Endothelial cell of umbilical vein (primary cell): Measurements from ENCODE around the gene SULT2A1. TPM values are rescaled to one million over a fixed set of nuclear protein-coding genes. Genes with fewer than 3 reads are reported as not detected.

ENCODE experiments used
- BruUV-seq: library from RNA; stranded (reverse); fragments of 400-500 nt; replicated peaks from 2 replicates; lab custom pipeline; 2021; lab: Mats Ljungman, UMichigan
- CTCF ChIA-PET: fragments of 300-600, 350-600 bp; sonication (Branson Sonifier 250); formaldehyde crosslinking; loops from one replicate; lab custom pipeline; 2021; ENCODE audit warnings: antibody characterized with exemption, inconsistent platforms; lab: Charles Lee
- POLR2A ChIA-PET: fragments of 300-600, 350-600 bp; sonication (Branson Sonifier 250); formaldehyde crosslinking; loops from one replicate; lab custom pipeline; 2021; ENCODE audit warnings: antibody characterized with exemption, inconsistent platforms; lab: Charles Lee
- DNase-seq: peaks from one replicate; pipeline ENCODE4 v3.0.0-alpha.2; 2011; ENCODE audit warnings: low read depth, low spot score
- FAIRE-seq: peaks from 2 replicates; lab custom pipeline; 2011; peaks lifted over from hg19 to GRCh38; lab: Jason Lieb, UNC
- H2AFZ ChIP-seq: 2 replicates; pipeline ENCODE4 v1.6.0; 2012; ENCODE audit warnings: low read depth, low read length, control low read depth, inconsistent platforms
- H3K27ac ChIP-seq: 2 replicates; pipeline ENCODE4 v1.5.1; 2011; ENCODE audit warnings: low read depth, mild to moderate bottlenecking, control low read depth, low read length, moderate library complexity; ENCODE audit not compliant: insufficient read depth
- H3K27me3 ChIP-seq, 2 experiments: 2 replicates each; pipeline versions ENCODE4 v1.6.0 to v1.6.1; 2011; ENCODE audit warnings: low read length in 2 of 2, mixed read lengths in 1 of 2; ENCODE audit not compliant: control insufficient read depth in 2 of 2, insufficient read depth in 2 of 2
- H3K36me3 ChIP-seq, 2 experiments: 2 replicates in 1 of 2; 3 replicates in 1 of 2; pipeline ENCODE4 v1.5.1; 2011; ENCODE audit warnings: low read length in 2 of 2, mild to moderate bottlenecking in 1 of 2, moderate library complexity in 1 of 2; ENCODE audit not compliant: control insufficient read depth in 2 of 2, insufficient read depth in 2 of 2; ENCODE audit errors: extremely low read depth in 1 of 2
- H3K4me1 ChIP-seq: 3 replicates; pipeline ENCODE4 v1.5.1; 2011; ENCODE audit warnings: mild to moderate bottlenecking, low read length; ENCODE audit not compliant: control insufficient read depth, insufficient read depth; ENCODE audit errors: extremely low read depth
- H3K4me2 ChIP-seq: 2 replicates; pipeline ENCODE4 v1.6.1; 2011; ENCODE audit warnings: low read length, control low read depth, mixed read lengths; ENCODE audit not compliant: insufficient read depth
- H3K4me3 ChIP-seq, 3 experiments: fragments of 200-600 bp in 1 of 3; sonication (generic), shearing (Covaris generic) in 1 of 3; replicated peaks in 1 of 3; 2 replicates each; pipeline ENCODE4 v1.5.1; 2011 to 2016; ENCODE audit warnings: control low read depth in 3 of 3, low read length in 3 of 3, mild to moderate bottlenecking in 2 of 3, inconsistent platforms in 1 of 3, low read depth in 1 of 3, moderate library complexity in 1 of 3; ENCODE audit not compliant: insufficient read depth in 1 of 3
- H3K79me2 ChIP-seq: 2 replicates; pipeline ENCODE4 v1.6.0; 2012; ENCODE audit warnings: low read length, inconsistent platforms; ENCODE audit not compliant: control insufficient read depth, insufficient read depth
- H3K9ac ChIP-seq: replicated peaks from 2 replicates; pipeline ENCODE3; 2011; ENCODE audit warnings: low read length, control low read depth; ENCODE audit not compliant: insufficient read depth; ENCODE audit errors: extremely low read depth
- H3K9me1 ChIP-seq: replicated peaks from 3 replicates; pipeline ENCODE4 v1.6.0; 2011; ENCODE audit warnings: mild to moderate bottlenecking, low read length; ENCODE audit not compliant: control insufficient read depth, insufficient read depth; ENCODE audit errors: extremely low read depth
- H3K9me3 ChIP-seq: replicated peaks from 2 replicates; pipeline ENCODE4 v1.5.1; 2012; ENCODE audit warnings: low read length, inconsistent platforms; ENCODE audit not compliant: control insufficient read depth, insufficient read depth
- H4K20me1 ChIP-seq: replicated peaks from 2 replicates; pipeline ENCODE3; 2011; ENCODE audit warnings: mild to moderate bottlenecking, low read length; ENCODE audit not compliant: control insufficient read depth, insufficient read depth; ENCODE audit errors: extremely low read depth
- CTCF ChIP-seq, 2 donors: IDR thresholded peaks; 1 replicate in 1 of 2; 2 replicates in 1 of 2; pipeline ENCODE4 v1.5.1; 2011; ENCODE audit warnings: low read length in 2 of 2, mild to moderate bottlenecking in 2 of 2, moderate library complexity in 2 of 2, control low read depth in 1 of 2, inconsistent platforms in 1 of 2, low read depth in 1 of 2; ENCODE audit not compliant: insufficient read depth in 1 of 2; ENCODE audit errors: extremely low read depth in 1 of 2
- EZH2 ChIP-seq: IDR thresholded peaks from 2 replicates; pipeline ENCODE4 v1.6.1; 2012; ENCODE audit warnings: borderline replicate concordance, low read depth, mild to moderate bottlenecking, moderate library complexity, low read length, inconsistent platforms; ENCODE audit not compliant: severe bottlenecking
- FOS ChIP-seq: IDR thresholded peaks from 2 replicates; pipeline ENCODE4 v1.6.1; 2011; ENCODE audit warnings: mild to moderate bottlenecking, low read length, moderate library complexity, borderline replicate concordance; ENCODE audit not compliant: insufficient read depth
- GATA2 ChIP-seq: IDR thresholded peaks from 2 replicates; pipeline ENCODE4 v1.7.0; 2011; ENCODE audit warnings: low read depth, mild to moderate bottlenecking, moderate library complexity, mixed read lengths, low read length; ENCODE audit not compliant: insufficient read length, insufficient read depth
- JUN ChIP-seq: IDR thresholded peaks from 2 replicates; pipeline ENCODE4 v1.6.1; 2011; ENCODE audit warnings: borderline replicate concordance, low read depth; ENCODE audit not compliant: insufficient read length, insufficient read depth
- MAX ChIP-seq: IDR thresholded peaks from 2 replicates; pipeline ENCODE4 v1.6.1; 2011; ENCODE audit not compliant: insufficient read depth, insufficient read length
- MYC ChIP-seq: IDR thresholded peaks from one replicate; pipeline ENCODE4 v1.6.1; 2011; ENCODE audit warnings: mild to moderate bottlenecking, low read depth, low read length
- POLR2A ChIP-seq: IDR thresholded peaks from 2 replicates; pipeline ENCODE4 v1.6.1; 2012; ENCODE audit warnings: low read depth, mild to moderate bottlenecking, control low read depth, low read length
- POLR2AphosphoS5 ChIP-seq: IDR thresholded peaks from 2 replicates; pipeline ENCODE4 v1.6.1; 2012; ENCODE audit warnings: low read depth, mild to moderate bottlenecking, control low read depth, low read length, moderate library complexity; ENCODE audit not compliant: insufficient read depth
- dilution Hi-C: fragments of 300-500 bp; cut with MboI; formaldehyde crosslinking; loops from one replicate; pipeline ENCODE4 v1.15.0; 2019; ENCODE audit warnings: low sequenced_read_pairs; ENCODE audit not compliant: extremely low pct_ligation_motif_present
- intact Hi-C: fragments of 100-400 bp; cut with micrococcal nuclease; formaldehyde crosslinking; loops from one replicate; pipeline ENCODE4 v1.10.0; 2022
- polyA plus RNA-seq, 4 experiments: library from polyadenylated mRNA; depleted of rRNA in 3 of 4; stranded (reverse) in 3 of 4; unstranded in 1 of 4; fragments of >200 nt; gene quantifications; 2 replicates each; pipeline versions ENCODE4 v1.2.1 to v1.2.3, GENCODE V29; 2011 to 2012; ENCODE audit warnings: missing spikeins in 1 of 4
- total RNA-seq: library from RNA; stranded (reverse); gene quantifications from 2 replicates; pipeline ENCODE4 v1.2.3, GENCODE V29; 2021

The SULT2A1 gene
- total and polyA plus RNA-seq, 2 donors (not counting 3 experiments of a cell fraction or from before 2014, with no cell fraction given): not detected

- Histone ChIP-seq H3K9me3 (no peaks in the 10 kb centered on the region), H3K4me2 (no peak overlapping the region), H3K36me3 (no peaks in the 10 kb centered on the region), H3K9ac (no peak overlapping the region), H3K27ac (no peak overlapping the region), H3K79me2 (no peaks in the 10 kb centered on the region), H2AFZ (no peak overlapping the region), H3K4me3 (no peak overlapping the region), H3K4me1 (no peaks in the 10 kb centered on the region), H4K20me1 (no peaks in the 10 kb centered on the region), H3K27me3 (no peaks in the 10 kb centered on the region), H3K9me1 (no peaks in the 10 kb centered on the region)
- FAIRE-seq (no peak), DNase-seq (no peak)
- POLR2A ChIA-PET: no interaction called here
- intact Hi-C loops (no loop called here), dilution Hi-C loops (no loop called here)
- no TSS peak for BruUV-seq
- no peak for TF ChIP-seq MAX
- no peak for TF ChIP-seq EZH2
- CTCF ChIA-PET: interaction anchor here (1.6 kb wide), 1 partner anchor 16 kb away, joined by 6 read pairs; no protein-coding TSS in a partner anchor
Measured at GRCh38 chr19:47885067-47885463, 1.1 kb downstream of the SULT2A1 start.

GRCh38 chr19:47882890-47883289 lies 3.2 kb downstream of the SULT2A1 start:
- no peaks in the 10 kb centered on the region for H3K36me3 ChIP-seq
- TF ChIP-seq GATA2 (no peak), POLR2A (no peak), CTCF (IDR thresholded peaks at IDR 0.05; ENCODE audit: extremely low read depth in 1 of 2, insufficient read depth in 1 of 2, low read depth in 1 of 2, low read length in 2 of 2) (no peak), MAX (no peak), EZH2 (no peak), FOS (no peak), MYC (no peak), POLR2AphosphoS5 (no peak), JUN (no peak)
- CTCF ChIA-PET: interaction anchor here (1.4 kb wide), 1 partner anchor 14 kb away, joined by 4 read pairs; no protein-coding TSS in a partner anchor
- H3K9me3 ChIP-seq: no peaks in the 10 kb centered on the region
- no peaks in the 10 kb centered on the region for H3K9me1 ChIP-seq
- POLR2A ChIA-PET: no interaction called here
- H3K4me3 ChIP-seq: no peak overlapping the region
- H3K79me2 ChIP-seq: no peaks in the 10 kb centered on the region
- no peaks in the 10 kb centered on the region for H3K27me3 ChIP-seq
- no peak overlapping the region for H3K9ac ChIP-seq
- dilution Hi-C loops (no loop called here), intact Hi-C loops (no loop called here)
- BruUV-seq: no TSS peak
- H3K4me2 ChIP-seq: no peak overlapping the region
- H4K20me1 ChIP-seq: no peaks in the 10 kb centered on the region
- no peaks in the 10 kb centered on the region for H3K4me1 ChIP-seq
- no peak overlapping the region for H3K27ac ChIP-seq
- no peak overlapping the region for H2AFZ ChIP-seq
- FAIRE-seq (no peak), DNase-seq (no peak)
